OCI-LY7 (cell line): Measurements from ENCODE around the gene MREG. TPM values are rescaled to one million over a fixed set of nuclear protein-coding genes. Genes with fewer than 3 reads are reported as not detected.

Experiments
- BruUV-seq: library from RNA; stranded (reverse); fragments of 400-500 nt; replicated peaks from 2 replicates; lab custom pipeline; 2021; lab: Mats Ljungman, UMichigan
- CTCF ChIA-PET: fragments of 300-600 bp; sonication (Branson Sonifier 250); formaldehyde crosslinking; loops from one replicate; lab custom pipeline; 2022; ENCODE audit warnings: antibody characterized with exemption; ENCODE audit not compliant: unreplicated experiment; lab: Charles Lee
- POLR2A ChIA-PET: fragments of 300-600 bp; sonication (Branson Sonifier 250); formaldehyde crosslinking; loops from one replicate; lab custom pipeline; 2022; ENCODE audit warnings: antibody characterized with exemption; lab: Charles Lee
- DNase-seq: peaks from one replicate; pipeline ENCODE4 v3.0.0-alpha.2; 2015; ENCODE audit warnings: low spot score
- H2AFZ ChIP-seq: fragments of 200-600 bp; sonication (generic), shearing (Covaris generic); 2 replicates; pipeline ENCODE4 v1.6.1; 2014; ENCODE audit warnings: mild to moderate bottlenecking, antibody characterized with exemption, low read length, moderate library complexity
- H3K27ac ChIP-seq: fragments of 200-600 bp; sonication (generic); 2 replicates; pipeline ENCODE4 v1.5.1; 2014; ENCODE audit warnings: mixed run types, low read depth, mild to moderate bottlenecking, moderate library complexity, low read length, inconsistent platforms; ENCODE audit not compliant: poor library complexity, severe bottlenecking
- H3K36me3 ChIP-seq: fragments of 200-600 bp; sonication (generic); 2 replicates; pipeline ENCODE4 v1.6.1; 2014; ENCODE audit warnings: mild to moderate bottlenecking, antibody characterized with exemption, low read length, moderate library complexity, mixed read lengths; ENCODE audit not compliant: insufficient read depth
- H3K4me1 ChIP-seq: fragments of 200-600 bp; sonication (generic); 2 replicates; pipeline ENCODE4 v1.5.1; 2014; ENCODE audit warnings: mild to moderate bottlenecking, low read length; ENCODE audit not compliant: insufficient read depth, poor library complexity, severe bottlenecking
- H3K4me2 ChIP-seq: fragments of 200-600 bp; sonication (generic); 2 replicates; pipeline ENCODE4 v1.6.1; 2014; ENCODE audit warnings: mild to moderate bottlenecking, low read length
- H3K4me3 ChIP-seq: fragments of 200-600 bp; sonication (generic); 2 replicates; pipeline ENCODE4 v1.5.1; 2014; ENCODE audit warnings: mild to moderate bottlenecking, low read depth, low read length; ENCODE audit not compliant: poor library complexity, severe bottlenecking
- H3K79me2 ChIP-seq: fragments of 200-600 bp; sonication (generic); 2 replicates; pipeline ENCODE4 v1.6.1; 2016; ENCODE audit warnings: low read depth, mild to moderate bottlenecking, low read length, moderate library complexity, mixed read lengths; ENCODE audit not compliant: insufficient read depth
- H3K9me2 ChIP-seq: fragments of 200-600 bp; sonication (generic); 2 replicates; pipeline ENCODE4 v1.6.1; 2016; ENCODE audit warnings: mild to moderate bottlenecking, low read length, mixed read lengths; ENCODE audit not compliant: insufficient read depth
- H3K9me3 ChIP-seq: fragments of 200-600 bp; sonication (generic); 2 replicates; pipeline ENCODE4 v1.6.1; 2014; ENCODE audit warnings: mild to moderate bottlenecking, mixed run types, low read length, mixed read lengths
- H4K20me1 ChIP-seq: fragments of 200-600 bp; sonication (generic); 2 replicates; pipeline ENCODE4 v1.6.1; 2014; ENCODE audit warnings: mild to moderate bottlenecking, antibody characterized with exemption, low read length, moderate library complexity, mixed read lengths; ENCODE audit not compliant: insufficient read depth
- CTCF ChIP-seq: fragments of 200-600 bp; sonication (generic); conservative IDR thresholded peaks from 2 replicates; pipeline ENCODE4 v1.5.1; 2014; ENCODE audit warnings: mild to moderate bottlenecking, antibody characterized with exemption, low read length, moderate library complexity, mixed read lengths
- EZH2phosphoT487 ChIP-seq: fragments of 200-600 bp; sonication (generic); IDR thresholded peaks from 2 replicates; pipeline ENCODE4 v1.6.1; 2018; ENCODE audit warnings: low read depth, borderline replicate concordance, mild to moderate bottlenecking, mixed run types, antibody characterized with exemption, low read length, moderate library complexity, mixed read lengths
- intact Hi-C: fragments of 100-400 bp; cut with micrococcal nuclease; formaldehyde crosslinking; loops from one replicate; pipeline ENCODE4 v1.10.0; 2022; ENCODE audit not compliant: unreplicated experiment
- total RNA-seq, 2 experiments: library from RNA; depleted of rRNA in 1 of 2; stranded (reverse); fragments of >200 nt in 1 of 2; shearing (Covaris generic) in 1 of 2; gene quantifications; 2 replicates each; pipeline ENCODE4 v1.2.3, GENCODE V29; 2014 to 2022

Gene MREG
- total RNA-seq, 2 experiments from 2014 or later: 5.6 to 9.3 TPM

- Histone ChIP-seq H3K27ac (no peak overlapping the region), H3K79me2 (no peaks in the 10 kb centered on the region), H3K4me2 (no peak overlapping the region), H4K20me1 (no peaks in the 10 kb centered on the region), H3K9me2 (no peaks in the 10 kb centered on the region), H3K4me3 (no peak overlapping the region), H3K36me3 (no peaks in the 10 kb centered on the region), H3K4me1 (no peaks in the 10 kb centered on the region), H2AFZ (no peak overlapping the region), H3K9me3 (no peaks in the 10 kb centered on the region)
- CTCF ChIA-PET: no interaction called here
- BruUV-seq: no TSS peak
- POLR2A ChIA-PET: no interaction called here
- DNase-seq: no peak
- TF ChIP-seq CTCF (no peak), EZH2phosphoT487 (no peak)
- intact Hi-C loops: loop anchor here (5.0 kb wide), 1 partner anchor 118 kb away; no protein-coding TSS in a partner anchor
These were observed 97.9 kb downstream of the MREG start for GRCh38 chr2:215915441-215915840.

GRCh38 chr2:215914777-215915165 is 98.6 kb downstream of the MREG start:
- Histone ChIP-seq H4K20me1 (no peaks in the 10 kb centered on the region), H3K27ac (no peak overlapping the region), H3K36me3 (no peaks in the 10 kb centered on the region), H3K4me2 (no peak overlapping the region), H3K9me2 (no peaks in the 10 kb centered on the region), H3K9me3 (no peaks in the 10 kb centered on the region), H3K4me1 (no peaks in the 10 kb centered on the region), H3K79me2 (no peaks in the 10 kb centered on the region), H3K4me3 (no peak overlapping the region), H2AFZ (no peak overlapping the region)
- DNase-seq: no peak
- BruUV-seq: no TSS peak
- TF ChIP-seq CTCF (no peak), EZH2phosphoT487 (no peak)
- intact Hi-C loops: loop anchor here (5.0 kb wide), 1 partner anchor 117 kb away; no protein-coding TSS in a partner anchor
- ChIA-PET CTCF (no interaction called here), POLR2A (interaction anchor here (0.8 to 1.6 kb wide), 2 partner anchors 34 to 803 kb away, joined by 4 to 6 read pairs; no protein-coding TSS in a partner anchor)

- BruUV-seq: no TSS peak
- Histone ChIP-seq H3K4me1 (no peaks in the 10 kb centered on the region), H4K20me1 (no peaks in the 10 kb centered on the region), H3K36me3 (no peaks in the 10 kb centered on the region), H3K9me2 (no peaks in the 10 kb centered on the region), H2AFZ (no peak overlapping the region), H3K27ac (no peak overlapping the region), H3K4me3 (no peak overlapping the region), H3K4me2 (no peak overlapping the region), H3K79me2 (no peaks in the 10 kb centered on the region), H3K9me3 (no peaks in the 10 kb centered on the region)
- ChIA-PET POLR2A (interaction anchor here (0.5 to 1.6 kb wide), 4 partner anchors 34 to 804 kb away, joined by 3 to 6 read pairs (median 4); no protein-coding TSS in a partner anchor), CTCF (no interaction called here)
- no peak for TF ChIP-seq CTCF
- no peak for TF ChIP-seq EZH2phosphoT487
- no peak for DNase-seq
- intact Hi-C loops: no loop called here
These were observed 99.1 kb downstream of the MREG start for GRCh38 chr2:215914054-215914776.
